CD4-positive, alpha-beta T cell (primary cell): ENCODE measurements around the gene FOSL1. TPM values are rescaled to one million over a fixed set of nuclear protein-coding genes. Genes with fewer than 3 reads are reported as not detected.

Source experiments
- ATAC-seq: fragments of 200-7000 bp; cut with Tn5 transposase; one replicate; pipeline ENCODE4 v1.10.0; 2022; ENCODE audit warnings: mild to moderate bottlenecking; ENCODE audit not compliant: poor library complexity
- CTCF ChIA-PET: fragments of 350-600 bp; sonication (Branson Sonifier 250); formaldehyde crosslinking; loops from one replicate; lab custom pipeline; 2021; ENCODE audit warnings: antibody characterized with exemption, inconsistent platforms; lab: Charles Lee
- POLR2A ChIA-PET: fragments of 350-600 bp; sonication (Branson Sonifier 250); formaldehyde crosslinking; loops from one replicate; lab custom pipeline; 2021; ENCODE audit warnings: antibody characterized with exemption, inconsistent platforms; lab: Charles Lee
- DNase-seq, 14 experiments: peaks; one replicate each; pipeline ENCODE4 v3.0.0-alpha.2; 2013 to 2020; ENCODE audit warnings: mixed read lengths in 2 of 14
- H3K27ac ChIP-seq, 2 donors: one replicate each; pipeline versions ENCODE4 v1.5.1 to v1.7.0; 2013; ENCODE audit warnings: low read length in 2 of 2, low read depth in 1 of 2, mild to moderate bottlenecking in 1 of 2
- H3K27me3 ChIP-seq, 2 experiments: 1 replicate in 1 of 2; 2 replicates in 1 of 2; pipeline versions ENCODE4 v1.6.1 to v1.7.0; 2013; ENCODE audit warnings: low read length in 2 of 2, control low read depth in 1 of 2, mild to moderate bottlenecking in 1 of 2, moderate library complexity in 1 of 2; ENCODE audit not compliant: insufficient read depth in 2 of 2, control insufficient read depth in 1 of 2
- H3K36me3 ChIP-seq: one replicate; pipeline ENCODE4 v1.6.1; 2013; ENCODE audit warnings: low read length, control low read depth; ENCODE audit not compliant: insufficient read depth
- H3K4me1 ChIP-seq: one replicate; pipeline ENCODE4 v1.6.1; 2013; ENCODE audit warnings: low read length, control low read depth; ENCODE audit not compliant: insufficient read depth
- H3K4me3 ChIP-seq: one replicate; pipeline ENCODE4 v1.5.1; 2013; ENCODE audit warnings: mild to moderate bottlenecking, low read length, moderate library complexity
- H3K9me3 ChIP-seq, 2 experiments: 1 replicate in 1 of 2; 2 replicates in 1 of 2; pipeline versions ENCODE4 v1.6.1 to v1.7.0; 2013; ENCODE audit warnings: low read length in 2 of 2, mild to moderate bottlenecking in 2 of 2, control low read depth in 1 of 2, moderate library complexity in 1 of 2; ENCODE audit not compliant: control insufficient read depth in 1 of 2, insufficient read depth in 1 of 2
- H3K27ac Mint-ChIP-seq: one replicate; pipeline ENCODE4 v1.8.0; 2020; ENCODE audit warnings: mixed read lengths
- H3K27me3 Mint-ChIP-seq: one replicate; pipeline ENCODE4 v1.8.0; 2021; ENCODE audit warnings: mixed read lengths
- H3K36me3 Mint-ChIP-seq: one replicate; pipeline ENCODE4 v1.8.0; 2021; ENCODE audit warnings: low read depth, mixed read lengths
- H3K4me1 Mint-ChIP-seq: one replicate; pipeline ENCODE4 v1.8.0; 2021; ENCODE audit warnings: low read depth, mixed read lengths
- H3K4me3 Mint-ChIP-seq: one replicate; pipeline ENCODE4 v1.8.0; 2020; ENCODE audit warnings: mild to moderate bottlenecking, mixed read lengths
- H3K9me3 Mint-ChIP-seq: one replicate; pipeline ENCODE4 v1.8.0; 2020; ENCODE audit warnings: mixed read lengths
- CTCF ChIP-seq: fragments of 200-600 bp; IDR thresholded peaks from one replicate; pipeline ENCODE4 v1.8.0; 2022; ENCODE audit warnings: antibody characterized with exemption, mild to moderate bottlenecking
- intact Hi-C, 2 experiments: fragments of 100-400 bp; cut with DNase I in 1 of 2; cut with micrococcal nuclease in 1 of 2; formaldehyde crosslinking; loops; one replicate each; pipeline versions ENCODE4 v1.15.1 to v1.9.0; 2023 to 2025; cut with DNase I, micrococcal nuclease
- total RNA-seq, 174 experiments: library from RNA in 2 of 174; stranded (reverse) in 2 of 174; gene quantifications; one replicate each; pipeline ENCODE4 v1.2.3 and lab custom pipeline; 2021 to 2026

Gene FOSL1
- total RNA-seq, 2 experiments from 2014 or later, result 1.8 to 2.2 TPM

GRCh38 chr11:65897020-65897471 is 3.1 kb downstream of the FOSL1 start:
- DNase-seq, result no peak
- H3K27me3 ChIP-seq, result peaks cover 9 to 12% of the 10 kb centered on the region in 2 experiments
- Mint-ChIP-seq H3K4me1 (peaks cover 29% of the 10 kb centered on the region), H3K4me3 (peak overlapping the region; percentile 34), H3K27me3 (peaks cover 8% of the 10 kb centered on the region), H3K27ac (no peak overlapping the region), H3K9me3 (no peaks in the 10 kb centered on the region), H3K36me3 (no peaks in the 10 kb centered on the region)
- ChIA-PET POLR2A (no interaction called here), CTCF (interaction anchor here (2.4 to 3.9 kb wide), 2 partner anchors 8 to 12 kb away, joined by 17 to 37 read pairs; partner anchors contain the start of genes CCDC85B and FIBP)
- intact Hi-C loops, result no loop called here
- no peaks in the 10 kb centered on the region for H3K36me3 ChIP-seq
- H3K4me1 ChIP-seq, result peaks cover 55% of the 10 kb centered on the region
- no peak for ATAC-seq
- no peak overlapping the region for H3K27ac ChIP-seq
- peaks cover 0 to 7% of the 10 kb centered on the region in 2 experiments for H3K9me3 ChIP-seq
- H3K4me3 ChIP-seq, result no peak overlapping the region
- no peak for TF ChIP-seq CTCF

- Mint-ChIP-seq H3K36me3 (no peaks in the 10 kb centered on the region), H3K4me3 (peak overlapping the region; percentile 45), H3K27ac (peak overlapping the region; percentile 17), H3K27me3 (peaks cover 5% of the 10 kb centered on the region), H3K9me3 (no peaks in the 10 kb centered on the region), H3K4me1 (peaks cover 33% of the 10 kb centered on the region)
- DNase-seq, result peak in 1 of 14 experiments; percentile 14
- ChIA-PET POLR2A (no interaction called here), CTCF (interaction anchor here (3.9 kb wide), 1 partner anchor 12 kb away, joined by 17 read pairs; no protein-coding TSS in a partner anchor)
- no peak for TF ChIP-seq CTCF
- Histone ChIP-seq H3K4me3 (no peak overlapping the region), H3K27me3 (peaks cover 9 to 12% of the 10 kb centered on the region in 2 experiments), H3K27ac (no peak overlapping the region), H3K4me1 (peaks cover 62% of the 10 kb centered on the region), H3K9me3 (peaks cover 0 to 7% of the 10 kb centered on the region in 2 experiments), H3K36me3 (no peaks in the 10 kb centered on the region)
- intact Hi-C loops, result no loop called here
- no peak for ATAC-seq
Measured at GRCh38 chr11:65896034-65896999, 3.9 kb downstream of the FOSL1 start.

- H3K27ac ChIP-seq, result no peak overlapping the region
- DNase-seq, result no peak
- no peaks in the 10 kb centered on the region for H3K36me3 ChIP-seq
- peaks cover 61% of the 10 kb centered on the region for H3K4me1 ChIP-seq
- peak overlapping the region; percentile 60 for H3K4me3 Mint-ChIP-seq
- intact Hi-C loops, result no loop called here
- H3K36me3 Mint-ChIP-seq, result no peaks in the 10 kb centered on the region
- no peak overlapping the region for H3K4me3 ChIP-seq
- H3K4me1 Mint-ChIP-seq, result peaks cover 30% of the 10 kb centered on the region
- H3K9me3 ChIP-seq, result peaks cover 0 to 7% of the 10 kb centered on the region in 2 experiments
- ATAC-seq, result no peak
- H3K27ac Mint-ChIP-seq, result peak overlapping the region; percentile 59
- H3K27me3 Mint-ChIP-seq, result peaks cover 2% of the 10 kb centered on the region
- peaks cover 9 to 12% of the 10 kb centered on the region in 2 experiments for H3K27me3 ChIP-seq
- no peaks in the 10 kb centered on the region for H3K9me3 Mint-ChIP-seq
- POLR2A ChIA-PET, result no interaction called here
- TF ChIP-seq CTCF, result no peak
- CTCF ChIA-PET, result interaction anchor here (3.9 kb wide), 1 partner anchor 11 kb away, joined by 17 read pairs; no protein-coding TSS in a partner anchor
Measured at GRCh38 chr11:65895482-65895981, 4.7 kb downstream of the FOSL1 start.
